Skin epidermis (tissue), 12 donors: ENCODE results near the gene VPS26B.
"Not testable (repeated sequence)": the region's sequence is repeated elsewhere in the genome, so short reads cannot be mapped to it uniquely, and the experiment has no call there.

Experiments used
- H3K27ac ChIP-seq, 21 experiments: fragments of 200-600 bp; sonication (generic) in 11 of 21; one replicate each; pipeline ENCODE4 v1.5.0; 2020; ENCODE audit warnings: mild to moderate bottlenecking in 3 of 21, inconsistent platforms in 2 of 21, moderate library complexity in 2 of 21
- H3K4me3 ChIP-seq, 7 experiments: fragments of 200-600 bp; sonication (generic) in 2 of 7; one replicate each; pipeline ENCODE4 v1.5.0; 2020; ENCODE audit warnings: inconsistent platforms in 2 of 7, mild to moderate bottlenecking in 2 of 7, moderate library complexity in 1 of 7

VPS26B gene

DNA sequence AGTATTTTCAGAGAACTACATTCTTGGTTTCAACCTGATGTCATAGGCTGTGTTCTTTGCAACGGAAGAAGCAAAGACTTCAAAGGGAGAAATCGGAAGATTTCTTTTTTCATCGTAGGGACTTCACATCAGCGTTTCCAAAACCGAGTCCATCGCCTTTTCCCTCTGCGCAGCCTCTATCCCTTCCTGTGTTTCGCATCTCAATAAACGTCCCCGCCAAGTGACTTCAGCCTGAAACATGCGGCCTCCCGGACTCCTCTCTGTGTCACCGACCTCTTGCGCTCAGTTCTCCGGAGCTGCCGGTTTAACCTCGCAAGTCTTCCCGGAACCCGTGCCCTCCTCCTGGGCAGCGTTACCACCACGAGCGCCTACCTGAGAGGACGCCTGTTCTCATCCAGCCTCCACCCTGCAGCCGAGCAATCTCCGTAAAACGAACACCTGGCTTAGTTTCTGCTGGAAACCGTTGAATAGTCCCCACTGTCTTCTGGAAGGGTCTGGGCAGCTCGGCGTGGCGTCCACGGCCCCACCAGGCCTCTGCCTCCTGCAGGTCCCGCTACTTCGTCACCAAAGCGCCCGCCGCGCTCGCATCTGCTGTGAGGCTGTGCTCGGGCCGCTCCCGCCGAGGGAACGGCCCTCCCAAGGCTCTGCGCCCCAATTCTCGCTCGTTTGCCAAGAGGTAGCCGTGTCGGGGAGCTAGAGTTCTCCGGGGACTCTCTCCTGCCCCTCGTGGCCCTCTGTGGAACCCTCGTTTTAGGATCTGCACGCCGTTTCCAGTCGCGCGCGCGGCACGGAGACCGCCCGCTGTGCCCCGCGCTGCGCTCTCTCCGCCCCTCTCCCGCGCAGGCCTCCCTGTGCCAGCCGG, 51.3 kb downstream of the VPS26B start, which contains the start of gene GLB1L3:
Gene GLB1L3, plus strand, starts transcription at position 846 of the 862 bp plus-strand sequence. CDS start 362 bp downstream, outside the sequence.
- H3K27ac ChIP-seq: peak within 1 kb of the TSS in 8 of 21 experiments; percentile 2 to 73 (median 38)
- H3K4me3 ChIP-seq: peak within 1 kb of the TSS; percentile 34 to 56 (median 41)

GRCh38 chr11:134276396-134277182, 52.1 kb downstream of the VPS26B start:
- H3K27ac ChIP-seq: peak overlapping the region in 5 of 21 experiments; percentile 2 to 38 (median 10)
- peak overlapping the region; percentile 34 to 56 (median 41) for H3K4me3 ChIP-seq

GRCh38 chr11:134277183-134278001, 52.9 kb downstream of the VPS26B start:
- no peak overlapping the region for H3K27ac ChIP-seq
- H3K4me3 ChIP-seq: peak overlapping the region in 5 of 7 experiments; percentile 37 to 56 (median 42)

GRCh38 chr11:134278356-134278755, 53.9 kb downstream of the VPS26B start:
- Histone ChIP-seq H3K4me3 (no peak overlapping the region), H3K27ac (no peak overlapping the region)

GRCh38 chr11:134281635-134282034, 57.2 kb downstream of the VPS26B start:
- H3K4me3 ChIP-seq, H3K27ac ChIP-seq: not testable (repeated sequence)

GRCh38 chr11:134282121-134283045, 57.9 kb downstream of the VPS26B start:
- Histone ChIP-seq H3K4me3 (no peak overlapping the region), H3K27ac (no peak overlapping the region)

DNA sequence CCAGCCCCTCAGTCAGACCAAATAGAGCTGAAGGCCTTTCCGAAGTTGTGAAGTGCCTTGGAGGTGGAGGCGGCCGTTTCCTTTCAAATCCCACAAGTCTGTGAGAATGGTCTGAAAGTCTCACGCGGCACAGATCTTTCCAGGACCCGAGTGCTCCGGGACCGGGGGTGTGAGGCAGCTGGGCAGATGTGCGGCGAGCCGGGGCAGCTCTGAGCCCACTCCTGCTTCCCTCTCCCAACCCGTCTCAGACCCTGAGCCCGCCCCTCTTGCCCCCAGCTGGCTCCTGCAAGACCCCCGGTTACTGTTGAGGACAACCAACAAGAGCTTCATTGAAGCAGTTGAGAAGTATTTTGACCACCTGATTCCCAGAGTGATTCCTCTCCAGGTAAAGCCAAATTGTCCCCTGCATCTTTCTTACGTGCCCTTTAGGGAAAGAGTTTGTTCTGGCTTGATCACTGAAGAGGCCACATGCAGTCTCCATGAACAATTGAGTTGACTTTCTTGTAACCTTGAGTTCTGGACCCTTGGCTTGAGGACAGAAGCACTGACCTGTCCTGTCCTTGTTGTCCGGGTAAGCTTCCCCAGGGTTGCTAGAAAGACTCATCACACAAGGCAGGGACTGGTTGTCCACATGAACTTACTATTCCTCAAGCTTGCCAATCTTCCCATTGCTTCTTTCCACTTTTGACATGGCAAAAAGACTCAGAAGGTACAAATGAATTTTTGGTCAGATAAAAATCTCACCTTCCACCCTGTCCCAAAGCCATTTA, 59.2 kb downstream of the VPS26B start:
- Histone ChIP-seq H3K4me3 (no peak overlapping the region), H3K27ac (no peak overlapping the region)

DNA sequence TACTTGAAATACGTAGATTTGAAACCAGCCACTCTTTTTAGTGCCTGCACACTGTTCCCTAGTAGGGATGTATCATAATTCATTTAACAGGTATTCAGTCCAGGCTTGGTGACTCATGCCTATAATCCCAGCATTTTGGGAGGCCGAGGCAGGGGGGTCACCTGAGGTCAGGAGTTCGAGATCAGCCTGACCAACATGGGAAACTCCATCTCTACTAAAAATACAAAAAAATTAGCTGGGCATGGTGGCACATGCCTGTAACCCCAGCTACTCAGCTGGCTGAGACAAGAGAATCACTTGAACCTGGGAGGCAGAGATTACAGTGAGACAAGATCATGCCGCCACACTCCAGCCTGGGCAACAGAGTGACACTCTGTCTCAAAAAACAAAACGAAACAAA, 59.9 kb downstream of the VPS26B start:
- H3K27ac ChIP-seq, H3K4me3 ChIP-seq: not testable (repeated sequence)

- H3K27ac ChIP-seq: no peak overlapping the region
- H3K4me3 ChIP-seq: no peak overlapping the region
Measured at GRCh38 chr11:134287561-134287960, 63.1 kb downstream of the VPS26B start.

DNA sequence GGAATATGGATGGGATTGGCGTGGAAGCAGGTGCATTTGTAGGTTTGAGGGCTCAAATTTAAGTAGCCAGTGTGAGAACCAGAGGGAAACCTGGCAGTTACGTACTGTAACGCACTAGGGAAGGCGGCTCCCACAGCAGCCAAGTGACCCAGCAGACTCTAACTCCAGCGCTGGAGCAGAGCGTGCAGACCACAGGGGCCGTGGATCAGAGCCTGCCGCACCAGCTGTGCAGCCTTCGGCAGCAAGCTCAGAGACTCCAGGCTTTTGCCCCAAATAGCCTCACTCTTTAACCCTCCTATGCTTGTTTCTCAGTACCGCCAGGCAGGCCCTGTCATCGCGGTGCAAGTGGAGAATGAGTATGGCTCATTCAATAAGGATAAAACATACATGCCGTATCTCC, 64.0 kb downstream of the VPS26B start:
- Histone ChIP-seq H3K27ac (no peak overlapping the region), H3K4me3 (no peak overlapping the region)

DNA sequence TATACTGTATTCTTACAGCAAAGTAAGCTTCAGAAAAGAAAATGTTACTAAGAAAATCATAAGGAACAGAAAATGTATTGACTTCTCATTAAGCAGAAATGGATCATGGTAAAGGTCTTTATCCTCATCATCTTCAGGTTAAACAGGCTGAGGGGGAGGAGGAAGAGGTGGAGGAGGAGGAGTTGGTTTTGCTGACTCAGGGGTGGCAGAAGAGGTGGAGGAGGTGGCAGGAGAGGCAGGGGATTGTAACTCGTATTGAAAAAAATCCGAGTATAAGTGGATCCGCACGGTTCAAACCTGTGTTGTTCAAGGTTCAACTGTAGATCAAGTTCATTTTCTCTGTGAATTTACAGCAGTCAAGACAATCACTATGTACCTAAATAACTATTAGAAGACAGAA, 64.7 kb downstream of the VPS26B start:
- H3K27ac ChIP-seq: no peak overlapping the region
- H3K4me3 ChIP-seq: no peak overlapping the region

DNA sequence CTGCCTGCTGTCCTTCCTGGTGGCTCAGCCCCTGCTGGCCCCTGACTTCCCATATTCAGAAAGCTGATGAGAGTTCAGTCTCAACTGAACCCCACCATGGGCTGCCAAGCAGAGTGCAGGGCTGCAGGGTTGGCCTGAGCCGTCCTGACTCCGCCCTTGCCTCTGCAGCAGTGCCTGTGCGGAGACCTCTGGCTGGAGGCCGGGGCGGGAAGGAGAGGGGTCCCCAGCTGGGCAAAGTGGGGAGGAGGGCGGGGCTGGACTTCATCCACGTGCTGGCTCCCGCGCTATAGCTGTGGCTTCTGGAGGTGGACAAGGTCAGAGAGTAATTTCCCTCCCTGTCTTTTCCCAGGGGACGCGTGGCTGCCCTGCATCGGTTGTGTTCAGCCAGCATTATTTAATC, 65.3 kb downstream of the VPS26B start:
- Histone ChIP-seq H3K4me3 (no peak overlapping the region), H3K27ac (no peak overlapping the region)

- Histone ChIP-seq H3K27ac (no peak overlapping the region), H3K4me3 (no peak overlapping the region)
Measured at GRCh38 chr11:134290646-134291045, 66.2 kb downstream of the VPS26B start.

DNA sequence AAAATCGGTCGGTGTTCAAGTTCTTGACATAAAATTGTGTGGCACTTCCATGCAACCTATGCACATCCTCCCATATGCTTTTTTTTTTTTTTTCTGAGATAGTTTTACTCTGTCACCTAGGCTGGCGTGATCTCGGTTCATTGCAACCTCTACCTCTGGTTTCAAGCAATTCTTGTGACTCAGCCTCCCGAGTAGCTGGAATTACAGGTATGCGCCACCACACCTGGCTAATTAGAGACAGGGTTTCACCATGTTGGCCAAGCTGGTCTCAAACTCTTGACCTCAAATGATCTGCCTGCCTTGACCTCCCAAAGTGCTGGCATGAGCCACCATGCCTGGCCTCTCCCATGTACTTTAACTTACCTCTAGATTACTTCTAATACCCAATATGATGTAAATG, 66.7 kb downstream of the VPS26B start:
- H3K27ac ChIP-seq: no peak overlapping the region
- no peak overlapping the region for H3K4me3 ChIP-seq

DNA sequence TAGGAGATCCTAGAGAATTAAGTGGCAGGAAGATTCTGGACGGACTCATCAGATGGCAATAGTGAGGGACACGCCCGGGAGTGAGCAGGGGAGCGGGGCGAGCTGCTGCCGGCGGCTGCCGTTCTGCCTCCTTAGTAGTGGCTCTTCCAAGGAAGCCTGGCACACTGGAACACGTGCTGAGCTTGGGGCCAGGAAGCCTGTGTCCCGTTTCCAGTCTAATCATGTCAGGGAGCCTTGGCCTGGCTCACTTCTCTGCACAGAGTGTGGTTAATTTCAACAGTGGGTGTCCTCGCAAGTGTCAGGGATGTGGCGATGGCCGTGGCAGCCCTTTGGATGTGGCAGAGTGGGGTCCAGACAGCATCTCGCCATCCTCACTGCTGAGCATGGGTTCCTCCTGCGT, 68.2 kb downstream of the VPS26B start:
- H3K4me3 ChIP-seq: no peak overlapping the region
- no peak overlapping the region for H3K27ac ChIP-seq

- Histone ChIP-seq H3K4me3 (no peak overlapping the region), H3K27ac (no peak overlapping the region)
Measured at GRCh38 chr11:134293119-134294113, 68.9 kb downstream of the VPS26B start.

DNA sequence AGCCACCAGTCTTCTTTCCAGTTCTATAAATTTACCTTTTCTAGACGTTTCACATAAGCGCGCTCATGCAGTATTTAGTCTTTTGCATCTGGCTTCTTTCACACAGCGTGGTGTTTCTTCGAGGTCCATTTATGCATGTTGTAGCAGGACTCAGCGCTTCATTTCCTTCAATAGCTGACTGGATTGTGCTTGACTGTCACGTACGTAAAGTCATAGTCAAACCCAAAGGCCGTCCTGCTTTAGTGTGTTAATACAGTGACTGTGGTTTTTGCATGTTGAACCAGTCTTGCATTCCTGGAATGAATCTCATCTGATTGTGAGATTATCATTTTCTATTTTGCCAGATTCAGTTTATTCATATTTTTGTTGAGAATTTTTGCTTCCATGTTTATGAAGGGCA, 70.2 kb downstream of the VPS26B start:
- Histone ChIP-seq H3K27ac (no peak overlapping the region), H3K4me3 (no peak overlapping the region)
